Measurements from ENCODE around the gene NRXN3. TPM values are rescaled to one million over a fixed set of nuclear protein-coding genes. Genes with fewer than 3 reads are reported as not detected.

NRXN3 gene
- total and polyA plus RNA-seq, 2 donors (not counting 1 experiment from before 2014, with no cell fraction given) = not detected

DNA sequence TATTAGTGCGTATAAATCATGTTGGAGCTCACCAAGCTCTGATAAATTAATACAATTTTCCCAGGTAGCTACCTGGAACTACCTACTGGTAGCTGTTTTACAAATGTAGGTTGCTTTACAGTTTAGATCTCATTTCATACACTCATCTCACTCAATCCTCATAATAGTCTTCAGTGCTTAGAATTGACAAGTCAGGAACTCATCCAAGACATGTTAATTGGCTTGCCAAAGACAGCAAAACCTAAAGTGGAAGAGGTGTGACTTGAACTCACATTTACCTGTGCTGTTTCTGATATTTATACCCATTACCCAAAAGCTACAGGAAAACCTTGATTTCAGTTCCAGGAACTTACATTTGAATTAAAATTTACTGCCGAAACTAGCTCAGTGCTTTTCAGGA lies 1744.4 kb downstream of the NRXN3 start:
- Histone ChIP-seq H3K4me3 (ENCODE audit: control extremely low read depth in 1 of 5, extremely low read depth in 1 of 5, insufficient read depth in 1 of 5, low read depth in 2 of 5, low read length in 4 of 5) (no peak overlapping the region), H3K79me2 (ENCODE audit: control insufficient read depth, insufficient read depth, low read length) (no peaks in the 10 kb centered on the region), H4K20me1 (ENCODE audit: control insufficient read depth, insufficient read depth, low read length, poor library complexity, severe bottlenecking) (no peaks in the 10 kb centered on the region), H3K36me3 (replicated peaks in 1 of 2; ENCODE audit: control extremely low read depth in 1 of 2, control insufficient read depth in 1 of 2, extremely low read depth in 1 of 2, insufficient read depth in 2 of 2, low read length in 1 of 2) (no peaks in the 10 kb centered on the region), H3K9me3 (ENCODE audit: control extremely low read depth in 1 of 3, control insufficient read depth in 2 of 3, insufficient read depth in 1 of 3, low read length in 2 of 3) (peaks cover 0 to 2% (median 0%) of the 10 kb centered on the region in 3 donors), H3K27me3 (replicated peaks in 1 of 4; ENCODE audit: control extremely low read depth in 1 of 4, control insufficient read depth in 3 of 4, insufficient read depth in 4 of 4, low read length in 3 of 4) (no peaks in the 10 kb centered on the region), H3K4me1 (ENCODE audit: control insufficient read depth in 2 of 2, insufficient read depth in 2 of 2, low read length in 2 of 2) (no peaks in the 10 kb centered on the region), H3K9ac (ENCODE audit: low read length) (no peak overlapping the region), H2AFZ (ENCODE audit: insufficient read depth, low read depth, low read length, poor library complexity, severe bottlenecking) (no peak overlapping the region), H3K4me2 (replicated peaks; ENCODE audit: low read depth, low read length, poor library complexity, severe bottlenecking) (no peak overlapping the region), H3K27ac (ENCODE audit: low read length in 2 of 2) (no peak overlapping the region)
- H3K27ac Mint-ChIP-seq = no peak overlapping the region
- ATAC-seq (ENCODE audit: low read depth) = no peak
- no CpG with 5 or more reads among the region's 2 CpGs for WGBS (ENCODE audit: insufficient coverage)
- H3K4me1 Mint-ChIP-seq = no peaks in the 10 kb centered on the region
- no peaks in the 10 kb centered on the region for H3K27me3 Mint-ChIP-seq
- intact Hi-C loops (cut with micrococcal nuclease) = no loop called here
- peaks cover 2% of the 10 kb centered on the region for H3K9me3 Mint-ChIP-seq (ENCODE audit: insufficient read depth)
- ChIA-PET CTCF (no interaction called here), POLR2A (no interaction called here)
- H3K4me3 Mint-ChIP-seq = no peak overlapping the region
- TF ChIP-seq, protein P1, sequence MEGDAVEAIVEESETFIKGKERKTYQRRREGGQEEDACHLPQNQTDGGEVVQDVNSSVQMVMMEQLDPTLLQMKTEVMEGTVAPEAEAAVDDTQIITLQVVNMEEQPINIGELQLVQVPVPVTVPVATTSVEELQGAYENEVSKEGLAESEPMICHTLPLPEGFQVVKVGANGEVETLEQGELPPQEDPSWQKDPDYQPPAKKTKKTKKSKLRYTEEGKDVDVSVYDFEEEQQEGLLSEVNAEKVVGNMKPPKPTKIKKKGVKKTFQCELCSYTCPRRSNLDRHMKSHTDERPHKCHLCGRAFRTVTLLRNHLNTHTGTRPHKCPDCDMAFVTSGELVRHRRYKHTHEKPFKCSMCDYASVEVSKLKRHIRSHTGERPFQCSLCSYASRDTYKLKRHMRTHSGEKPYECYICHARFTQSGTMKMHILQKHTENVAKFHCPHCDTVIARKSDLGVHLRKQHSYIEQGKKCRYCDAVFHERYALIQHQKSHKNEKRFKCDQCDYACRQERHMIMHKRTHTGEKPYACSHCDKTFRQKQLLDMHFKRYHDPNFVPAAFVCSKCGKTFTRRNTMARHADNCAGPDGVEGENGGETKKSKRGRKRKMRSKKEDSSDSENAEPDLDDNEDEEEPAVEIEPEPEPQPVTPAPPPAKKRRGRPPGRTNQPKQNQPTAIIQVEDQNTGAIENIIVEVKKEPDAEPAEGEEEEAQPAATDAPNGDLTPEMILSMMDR (IDR thresholded peaks at IDR 0.05) = no peak
- no peak for TF ChIP-seq EZH2 (IDR thresholded peaks at IDR 0.05; ENCODE audit: borderline replicate concordance, insufficient read depth, low read depth, low read length, poor library complexity, severe bottlenecking)
- DNase-seq = no peak

GRCh38 chr14:79915406-79915805 lies 1745.2 kb downstream of the NRXN3 start:
- Mint-ChIP-seq H3K27ac (no peak overlapping the region), H3K4me3 (no peak overlapping the region), H3K9me3 (ENCODE audit: insufficient read depth) (peaks cover 2% of the 10 kb centered on the region), H3K27me3 (no peaks in the 10 kb centered on the region), H3K4me1 (no peaks in the 10 kb centered on the region)
- Histone ChIP-seq H3K4me2 (replicated peaks; ENCODE audit: low read depth, low read length, poor library complexity, severe bottlenecking) (no peak overlapping the region), H3K4me1 (ENCODE audit: control insufficient read depth in 2 of 2, insufficient read depth in 2 of 2, low read length in 2 of 2) (no peaks in the 10 kb centered on the region), H3K27me3 (replicated peaks in 1 of 4; ENCODE audit: control extremely low read depth in 1 of 4, control insufficient read depth in 3 of 4, insufficient read depth in 4 of 4, low read length in 3 of 4) (no peaks in the 10 kb centered on the region), H3K36me3 (replicated peaks in 1 of 2; ENCODE audit: control extremely low read depth in 1 of 2, control insufficient read depth in 1 of 2, extremely low read depth in 1 of 2, insufficient read depth in 2 of 2, low read length in 1 of 2) (no peaks in the 10 kb centered on the region), H4K20me1 (ENCODE audit: control insufficient read depth, insufficient read depth, low read length, poor library complexity, severe bottlenecking) (no peaks in the 10 kb centered on the region), H3K9ac (ENCODE audit: low read length) (no peak overlapping the region), H3K9me3 (ENCODE audit: control extremely low read depth in 1 of 3, control insufficient read depth in 2 of 3, insufficient read depth in 1 of 3, low read length in 2 of 3) (peaks cover 0 to 2% (median 0%) of the 10 kb centered on the region in 3 donors), H3K79me2 (ENCODE audit: control insufficient read depth, insufficient read depth, low read length) (no peaks in the 10 kb centered on the region), H2AFZ (ENCODE audit: insufficient read depth, low read depth, low read length, poor library complexity, severe bottlenecking) (no peak overlapping the region), H3K27ac (ENCODE audit: low read length in 2 of 2) (no peak overlapping the region), H3K4me3 (ENCODE audit: control extremely low read depth in 1 of 5, extremely low read depth in 1 of 5, insufficient read depth in 1 of 5, low read depth in 2 of 5, low read length in 4 of 5) (no peak overlapping the region)
- WGBS (ENCODE audit: insufficient coverage) = no CpG with 5 or more reads among the region's 1 CpG
- TF ChIP-seq, protein P1 (IDR thresholded peaks at IDR 0.05) = no peak
- TF ChIP-seq EZH2 (IDR thresholded peaks at IDR 0.05; ENCODE audit: borderline replicate concordance, insufficient read depth, low read depth, low read length, poor library complexity, severe bottlenecking) = no peak
- ChIA-PET POLR2A (no interaction called here), CTCF (no interaction called here)
- ATAC-seq (ENCODE audit: low read depth) (no peak), DNase-seq (no peak)
- intact Hi-C loops (cut with micrococcal nuclease) = no loop called here
